Measurements from ENCODE around the gene GSTA5.
"Not testable (repeated sequence)": the region's sequence is repeated elsewhere in the genome, so short reads cannot be mapped to it uniquely, and the experiment has no call there.

Gene GSTA5

DNA sequence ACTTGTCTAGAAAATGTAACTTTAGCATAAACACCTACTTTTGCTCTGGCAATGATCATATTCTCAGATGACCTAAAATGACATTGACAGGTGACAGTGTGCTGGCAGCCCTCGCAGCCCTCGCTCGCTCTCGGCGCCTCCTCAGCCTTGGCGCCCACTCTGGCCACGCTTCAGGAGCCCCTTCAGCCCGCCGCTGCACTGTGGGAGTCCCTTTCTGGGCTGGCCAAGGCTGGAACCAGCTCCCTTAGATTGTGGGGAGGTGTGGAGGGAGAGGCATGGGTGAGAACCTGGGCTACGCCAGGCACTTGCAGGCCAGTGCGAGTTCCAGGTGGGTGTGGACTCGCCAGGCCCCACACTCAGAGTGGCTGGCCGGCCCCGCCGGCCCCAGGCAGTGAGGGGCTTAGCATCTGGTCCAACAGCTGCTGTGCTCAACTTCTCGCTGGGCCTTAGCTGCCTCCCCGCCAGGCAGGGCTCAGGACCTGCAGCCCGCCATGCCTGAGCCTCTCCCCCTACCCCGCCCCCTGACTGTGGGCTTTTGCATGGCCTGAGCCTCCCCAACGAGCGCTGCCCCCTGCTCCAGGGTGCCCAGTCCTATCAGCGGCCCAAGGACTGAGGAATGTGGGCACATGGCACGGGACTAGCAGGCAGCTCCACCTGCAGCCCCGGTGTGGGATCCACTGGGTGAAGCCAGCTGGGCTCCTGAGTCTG is 54.2 kb downstream of the GSTA5 start:
- DNase-seq (ENCODE audit: insufficient read length, low spot score): no peak
- no peak for TF ChIP-seq POLR2A (IDR thresholded peaks at IDR 0.05; ENCODE audit: low read depth, low read length)
- no peak for FAIRE-seq

DNA sequence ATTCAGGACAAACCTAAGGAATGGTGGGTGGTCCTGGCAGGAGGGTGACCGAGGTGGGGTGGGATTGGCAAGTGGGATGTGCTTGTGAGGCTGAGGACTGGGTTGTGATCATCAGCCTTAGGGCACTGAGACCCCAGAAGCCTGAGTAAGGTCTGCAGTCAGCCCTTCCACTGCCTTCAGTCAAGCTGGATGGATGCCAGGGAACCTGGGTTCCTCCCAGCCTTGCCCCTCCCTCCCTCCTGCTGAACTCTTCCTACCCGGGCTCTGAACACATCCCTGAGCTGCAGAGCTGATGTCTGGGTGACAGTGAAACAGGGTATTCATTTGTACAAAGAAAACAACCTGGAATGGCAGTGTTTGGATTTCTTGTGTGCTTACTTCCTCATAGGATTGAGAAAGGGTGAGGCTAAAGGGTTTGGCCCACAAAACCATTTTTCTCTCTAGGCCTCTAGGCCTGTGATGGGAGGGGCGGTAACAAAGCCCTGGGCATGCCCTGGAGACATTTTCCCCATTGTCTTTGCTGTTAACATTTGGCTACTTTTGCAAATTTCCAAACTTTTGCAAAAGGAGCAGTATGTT is 57.8 kb downstream of the GSTA5 start:
- FAIRE-seq; DNase-seq (ENCODE audit: insufficient read length, low spot score): not testable (repeated sequence)

DNA sequence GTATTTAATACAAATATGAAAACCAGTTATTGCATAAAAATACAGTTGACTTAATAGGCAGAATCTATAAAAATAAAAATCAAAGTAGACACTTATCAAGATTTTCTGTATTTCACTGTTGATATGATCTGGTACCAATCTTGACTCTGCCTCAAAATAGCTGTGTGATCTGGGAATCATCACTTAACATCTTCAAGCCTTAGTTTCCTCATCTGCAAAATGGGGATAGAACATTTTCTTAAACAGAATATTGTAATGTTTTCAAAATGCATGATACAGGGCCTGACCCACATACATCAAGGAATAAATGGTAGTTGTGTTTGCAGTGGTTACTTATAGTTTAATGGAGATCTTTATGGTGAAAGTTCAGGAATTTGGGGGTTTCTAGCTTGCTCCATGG is 58.4 kb downstream of the GSTA5 start:
- not testable (repeated sequence) for DNase-seq (ENCODE audit: insufficient read length, low spot score); FAIRE-seq

Measured in H54 (cell line).